RPMI8226 (cell line): ENCODE data around the gene XCR1.

Experiments used
- DNase-seq: peaks from one replicate; pipeline ENCODE4 v3.0.0-alpha.2; 2015

Gene XCR1

GRCh38 chr3:45980819-45981218, 46.5 kb downstream of the XCR1 start:
- no peak for DNase-seq

- DNase-seq: no peak
Observed at GRCh38 chr3:45980229-45980813, 47.0 kb downstream of the XCR1 start.

- DNase-seq: peak; percentile 83
Observed at GRCh38 chr3:45979378-45979777, 47.9 kb downstream of the XCR1 start.

- DNase-seq: peak; percentile 95
Observed at GRCh38 chr3:45978006-45978761, 49.1 kb downstream of the XCR1 start.

- peak; percentile 8 for DNase-seq
Observed at GRCh38 chr3:45976191-45977091, 50.8 kb downstream of the XCR1 start.

GRCh38 chr3:45975686-45976085, 51.6 kb downstream of the XCR1 start:
- DNase-seq: peak; percentile 32

GRCh38 chr3:45974686-45975085, 52.6 kb downstream of the XCR1 start:
- no peak for DNase-seq

- peak; percentile 80 for DNase-seq
Observed at GRCh38 chr3:45972534-45973402, 54.5 kb downstream of the XCR1 start.

GRCh38 chr3:45969953-45970352, 57.3 kb downstream of the XCR1 start:
- no peak for DNase-seq

GRCh38 chr3:45969116-45969515, 58.2 kb downstream of the XCR1 start:
- DNase-seq: no peak

- DNase-seq: no peak
Observed at GRCh38 chr3:45968706-45969105, 58.6 kb downstream of the XCR1 start.

GRCh38 chr3:45968149-45968548, 59.1 kb downstream of the XCR1 start:
- no peak for DNase-seq

- no peak for DNase-seq
Observed at GRCh38 chr3:45967724-45968123, 59.6 kb downstream of the XCR1 start.
